ENCODE results near the gene GID4.

GID4 gene

DNA sequence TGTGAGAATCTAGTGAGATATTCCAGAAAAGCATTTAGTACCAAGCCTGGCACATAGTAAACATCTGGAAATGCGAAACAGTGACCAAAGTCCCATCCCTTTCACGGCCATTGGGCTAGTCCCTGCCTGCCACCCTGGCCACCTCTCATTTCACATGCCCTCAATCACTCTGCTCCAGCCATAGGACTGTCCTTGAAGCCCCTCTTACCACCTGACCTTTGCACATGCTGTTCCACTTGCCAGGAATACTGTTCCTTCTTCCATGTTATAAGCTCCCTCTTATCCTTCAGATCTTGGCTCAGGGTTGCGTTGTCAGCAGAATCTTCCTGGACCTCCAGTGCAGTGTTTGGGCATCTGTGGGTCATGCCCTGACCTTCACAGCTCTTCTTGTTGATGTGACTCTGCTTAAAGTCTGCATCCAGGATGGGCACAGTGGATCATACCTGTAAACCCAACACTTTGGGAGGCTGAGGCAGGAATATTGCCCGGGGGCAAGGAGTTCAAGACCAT, 71.5 kb downstream of the GID4 start:
- no peak overlapping the region for H3K4me3 Mint-ChIP-seq
- peaks cover 4% of the 10 kb centered on the region for H3K4me1 Mint-ChIP-seq
- H3K9me3 Mint-ChIP-seq = no peaks in the 10 kb centered on the region
- ATAC-seq (replicated peaks; ENCODE audit: extremely low read depth, poor library complexity, severe bottlenecking) (no peak), DNase-seq (ENCODE audit: low spot score in 2 of 2) (no peak)
- peaks cover 5% of the 10 kb centered on the region for H3K36me3 Mint-ChIP-seq (ENCODE audit: insufficient read depth)
- H3K27ac Mint-ChIP-seq (ENCODE audit: low read depth) = no peak overlapping the region
- no peaks in the 10 kb centered on the region for H3K27me3 Mint-ChIP-seq

DNA sequence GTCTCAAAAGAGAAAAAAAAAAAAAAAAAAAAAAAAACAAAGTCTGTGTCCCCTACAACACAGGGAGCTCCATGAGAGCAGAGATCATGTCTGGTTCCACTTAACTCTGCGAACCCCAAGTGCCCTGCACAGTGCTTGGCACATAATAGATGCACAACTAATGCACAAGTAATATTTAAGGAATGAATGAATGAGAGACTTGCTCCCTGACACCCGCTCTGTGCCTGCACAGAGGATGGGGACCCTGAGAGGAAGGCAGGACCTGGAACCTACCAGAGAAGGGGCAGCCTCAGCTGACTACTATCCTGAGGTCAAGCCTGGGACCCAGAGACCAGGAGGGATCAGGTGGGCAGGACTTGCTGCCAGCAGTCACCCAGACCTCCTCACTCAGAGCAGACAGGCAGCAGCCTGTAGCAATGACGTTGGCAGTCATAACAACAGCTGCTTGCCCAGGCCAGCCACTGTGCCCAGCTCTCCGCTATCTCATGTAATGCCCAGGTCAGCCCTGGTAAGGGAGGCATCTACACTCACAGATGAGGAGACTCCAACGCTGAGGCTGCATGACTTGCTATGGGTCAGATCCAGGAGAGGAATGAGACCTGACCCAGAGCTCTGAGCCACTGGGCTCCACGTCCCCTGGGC, 72.2 kb downstream of the GID4 start:
- Mint-ChIP-seq H3K27me3 (no peaks in the 10 kb centered on the region), H3K27ac (ENCODE audit: low read depth) (no peak overlapping the region), H3K4me3 (no peak overlapping the region), H3K36me3 (ENCODE audit: insufficient read depth) (peaks cover 4% of the 10 kb centered on the region), H3K9me3 (no peaks in the 10 kb centered on the region), H3K4me1 (peaks cover 4% of the 10 kb centered on the region)
- ATAC-seq (replicated peaks; ENCODE audit: extremely low read depth, poor library complexity, severe bottlenecking) (no peak), DNase-seq (ENCODE audit: low spot score in 2 of 2) (no peak)

DNA sequence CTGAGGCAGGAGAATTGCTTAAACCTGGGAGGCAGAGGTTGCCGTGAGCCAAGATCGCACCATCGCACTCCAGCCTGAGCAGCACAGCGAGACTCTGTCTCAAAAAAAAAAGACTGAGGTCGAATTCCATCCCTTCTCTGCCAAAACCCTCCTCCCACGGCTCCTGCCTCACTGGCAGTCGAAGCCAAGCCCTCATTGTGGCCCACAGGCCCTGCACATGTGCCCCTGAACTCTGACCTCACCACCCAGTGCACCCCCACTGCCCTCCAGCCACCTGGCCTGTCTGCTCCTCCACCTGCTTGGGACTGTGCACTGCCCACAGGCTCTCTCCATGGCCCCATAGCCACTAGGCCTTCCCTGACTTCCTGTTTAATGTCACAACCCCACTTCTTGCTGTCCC, 76.3 kb downstream of the GID4 start:
- Mint-ChIP-seq H3K4me1 (no peaks in the 10 kb centered on the region), H3K27ac (ENCODE audit: low read depth) (no peak overlapping the region), H3K4me3 (no peak overlapping the region), H3K9me3 (peaks cover 5% of the 10 kb centered on the region), H3K27me3 (no peaks in the 10 kb centered on the region), H3K36me3 (ENCODE audit: insufficient read depth) (peaks cover 4% of the 10 kb centered on the region)
- ATAC-seq (replicated peaks; ENCODE audit: extremely low read depth, poor library complexity, severe bottlenecking) = no peak
- no peak for DNase-seq (ENCODE audit: low spot score in 2 of 2)

DNA sequence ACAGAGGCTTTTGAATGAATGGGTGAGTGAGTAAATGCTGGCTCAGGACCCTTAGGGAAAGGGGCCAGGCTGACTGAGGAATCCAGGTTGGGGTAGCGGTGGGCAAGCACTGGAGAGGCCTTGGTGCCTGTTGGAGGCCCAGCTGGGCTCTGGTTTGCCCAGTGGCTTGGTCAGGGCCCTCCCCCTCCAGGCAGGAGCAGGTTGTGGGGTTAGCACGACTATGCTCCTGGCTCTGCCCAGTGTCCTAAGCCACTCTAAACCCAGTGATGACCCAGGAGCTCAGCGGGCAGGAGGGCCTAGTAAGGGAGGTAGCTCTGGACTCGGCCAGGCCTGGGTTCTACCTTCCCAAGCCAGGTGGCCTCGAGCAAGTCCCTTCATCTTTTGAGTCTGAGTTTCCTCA, 76.9 kb downstream of the GID4 start:
- Mint-ChIP-seq H3K36me3 (ENCODE audit: insufficient read depth) (peaks cover 4% of the 10 kb centered on the region), H3K27me3 (no peaks in the 10 kb centered on the region), H3K4me1 (no peaks in the 10 kb centered on the region), H3K4me3 (no peak overlapping the region), H3K27ac (ENCODE audit: low read depth) (no peak overlapping the region), H3K9me3 (peaks cover 5% of the 10 kb centered on the region)
- no peak for ATAC-seq (replicated peaks; ENCODE audit: extremely low read depth, poor library complexity, severe bottlenecking)
- DNase-seq (ENCODE audit: low spot score in 2 of 2) = no peak

DNA sequence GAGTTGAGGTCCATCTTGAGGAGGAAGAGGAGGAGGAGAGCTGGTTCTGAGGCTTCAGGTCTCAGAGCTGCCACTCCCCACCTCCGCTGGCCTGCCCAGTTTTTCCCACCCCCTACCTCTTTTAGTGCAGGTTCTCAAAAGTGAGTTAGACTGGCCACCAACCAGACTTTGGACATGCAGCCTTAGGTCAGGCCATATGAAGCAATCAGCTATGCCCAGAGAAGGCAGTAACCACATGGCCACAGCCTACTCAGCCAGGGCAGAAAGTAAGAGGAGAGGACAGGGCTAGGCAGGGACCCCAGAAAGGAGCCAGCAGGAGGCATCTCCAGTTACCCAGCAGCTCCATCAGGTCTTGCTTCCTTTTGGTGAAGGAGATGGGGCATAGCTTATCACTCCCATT, 78.3 kb downstream of the GID4 start:
- Mint-ChIP-seq H3K36me3 (ENCODE audit: insufficient read depth) (peaks cover 4% of the 10 kb centered on the region), H3K27ac (ENCODE audit: low read depth) (no peak overlapping the region)

More for the DNA sequence above, 78.3 kb downstream of the GID4 start:
- H3K9me3 Mint-ChIP-seq = peaks cover 5% of the 10 kb centered on the region
- no peaks in the 10 kb centered on the region for H3K4me1 Mint-ChIP-seq
- no peak for ATAC-seq (replicated peaks; ENCODE audit: extremely low read depth, poor library complexity, severe bottlenecking)
- DNase-seq (ENCODE audit: low spot score in 2 of 2) = no peak
- H3K4me3 Mint-ChIP-seq = no peak overlapping the region
- no peaks in the 10 kb centered on the region for H3K27me3 Mint-ChIP-seq
